Measurements from ENCODE around the gene ANKIB1.
"Not testable (repeated sequence)": the region's sequence is repeated elsewhere in the genome, so short reads cannot be mapped to it uniquely, and the experiment has no call there.

The ANKIB1 gene

DNA sequence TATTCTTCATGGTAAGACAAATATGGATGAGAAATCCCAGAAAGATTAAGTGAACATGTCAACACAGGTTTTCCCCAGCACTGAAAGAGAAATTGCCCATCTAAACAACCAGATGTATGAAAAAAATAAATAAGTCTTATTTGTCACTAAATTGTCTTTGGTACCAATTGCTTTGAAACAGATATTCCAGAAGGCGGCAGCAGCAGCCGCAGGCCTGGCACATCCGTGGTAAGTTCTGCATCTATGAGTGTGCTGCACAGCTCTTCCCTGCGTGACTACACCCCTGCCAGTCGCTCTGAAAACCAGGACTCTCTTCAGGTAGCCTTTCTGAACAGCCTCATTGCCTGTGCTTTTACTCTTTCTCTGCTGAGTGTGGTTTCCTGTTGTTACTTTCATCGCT is 151.8 kb downstream of the ANKIB1 start:
- Mint-ChIP-seq H3K27ac (no peak overlapping the region), H3K27me3 (no peaks in the 10 kb centered on the region), H3K4me1 (peaks cover 2% of the 10 kb centered on the region), H3K4me3 (no peak overlapping the region), H3K36me3 (peaks cover 2% of the 10 kb centered on the region), H3K9me3 (no peaks in the 10 kb centered on the region)

DNA sequence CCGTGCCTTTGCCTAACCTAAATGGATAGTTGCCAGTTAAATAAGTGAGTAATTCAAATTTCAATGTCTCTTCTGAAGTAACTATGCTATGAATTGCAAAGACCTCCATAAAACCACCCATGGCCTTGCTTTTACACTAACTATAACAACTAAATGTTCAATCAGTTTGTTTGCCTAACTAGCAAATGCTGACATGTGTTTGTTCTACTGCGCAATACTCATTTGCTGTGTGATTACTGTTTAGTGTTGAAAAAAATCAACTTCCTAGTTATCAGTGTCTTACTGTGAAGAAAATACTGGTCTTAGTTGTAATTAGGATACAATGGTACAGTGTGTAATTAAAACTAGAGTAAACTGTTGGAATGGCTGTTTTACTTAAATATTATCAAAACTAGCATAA is 154.2 kb downstream of the ANKIB1 start:
- H3K36me3 Mint-ChIP-seq: peaks cover 4% of the 10 kb centered on the region
- H3K4me1 Mint-ChIP-seq: peaks cover 25% of the 10 kb centered on the region
- H3K27ac Mint-ChIP-seq: no peak overlapping the region
- H3K27me3 Mint-ChIP-seq: no peaks in the 10 kb centered on the region
- no peaks in the 10 kb centered on the region for H3K9me3 Mint-ChIP-seq
- no peak overlapping the region for H3K4me3 Mint-ChIP-seq

DNA sequence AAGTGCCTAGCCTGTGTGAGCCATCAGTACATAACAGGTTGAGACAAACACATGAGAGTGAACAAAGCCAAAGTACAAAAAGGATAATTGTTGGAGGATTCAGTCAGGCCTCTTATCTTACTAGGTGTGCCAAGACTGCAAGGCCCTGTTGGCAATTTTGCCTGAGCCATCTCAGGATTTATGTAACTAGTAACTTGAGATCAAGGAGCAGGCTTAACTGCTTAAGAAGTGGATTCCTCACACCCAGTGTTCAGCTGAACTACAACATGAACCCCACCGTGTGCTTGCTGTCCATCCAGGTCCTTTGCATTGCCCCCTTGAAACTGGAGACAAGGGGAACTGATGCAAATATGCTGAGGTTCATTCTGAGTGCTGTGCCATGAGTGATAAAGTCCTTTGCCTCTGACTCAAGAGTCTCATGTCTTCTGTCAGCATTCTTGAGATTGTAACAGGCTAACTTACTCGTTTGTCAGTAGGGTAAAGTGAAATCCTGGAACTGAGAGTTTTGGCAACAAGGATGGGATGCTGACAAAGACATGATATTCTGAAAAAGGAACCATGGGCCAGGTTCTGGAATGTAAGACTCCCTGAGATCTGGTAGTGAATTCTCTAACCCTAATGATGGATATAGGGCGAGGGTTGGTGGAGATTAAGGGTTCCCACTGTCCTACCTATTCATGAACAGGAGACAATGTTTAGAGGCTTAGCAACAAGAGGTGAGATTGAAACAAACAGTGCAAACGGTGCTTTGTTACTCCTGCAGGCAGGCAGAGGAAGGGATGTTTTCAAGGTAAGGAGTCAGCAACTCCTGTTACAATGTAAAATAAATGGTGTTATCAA is 157.4 kb downstream of the ANKIB1 start:
- H3K9me3 Mint-ChIP-seq: no peaks in the 10 kb centered on the region
- peak overlapping the region; percentile 23 for H3K27ac Mint-ChIP-seq
- H3K36me3 Mint-ChIP-seq: peaks cover 4% of the 10 kb centered on the region
- no peak overlapping the region for H3K4me3 Mint-ChIP-seq
- H3K27me3 Mint-ChIP-seq: no peaks in the 10 kb centered on the region
- peaks cover 25% of the 10 kb centered on the region for H3K4me1 Mint-ChIP-seq

DNA sequence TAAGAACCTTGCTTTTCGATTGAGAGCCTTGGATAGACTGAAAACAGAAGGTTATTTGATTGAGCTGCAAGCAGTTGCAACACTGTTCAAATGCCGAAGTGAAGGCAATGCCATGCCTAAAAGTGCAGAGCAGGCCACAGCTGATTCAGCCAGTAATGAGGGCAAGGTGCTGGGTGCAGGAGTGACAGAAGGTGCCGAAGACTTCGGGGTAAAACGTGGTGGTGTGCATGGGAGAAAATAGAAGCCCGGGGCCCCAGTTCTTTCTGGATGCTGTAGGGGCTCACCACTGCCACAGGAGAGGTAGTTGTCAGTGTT is 157.9 kb downstream of the ANKIB1 start:
- Mint-ChIP-seq H3K4me3 (no peak overlapping the region), H3K4me1 (peaks cover 25% of the 10 kb centered on the region), H3K36me3 (peaks cover 1% of the 10 kb centered on the region), H3K27me3 (no peaks in the 10 kb centered on the region), H3K27ac (peak overlapping the region; percentile 66), H3K9me3 (no peaks in the 10 kb centered on the region)

DNA sequence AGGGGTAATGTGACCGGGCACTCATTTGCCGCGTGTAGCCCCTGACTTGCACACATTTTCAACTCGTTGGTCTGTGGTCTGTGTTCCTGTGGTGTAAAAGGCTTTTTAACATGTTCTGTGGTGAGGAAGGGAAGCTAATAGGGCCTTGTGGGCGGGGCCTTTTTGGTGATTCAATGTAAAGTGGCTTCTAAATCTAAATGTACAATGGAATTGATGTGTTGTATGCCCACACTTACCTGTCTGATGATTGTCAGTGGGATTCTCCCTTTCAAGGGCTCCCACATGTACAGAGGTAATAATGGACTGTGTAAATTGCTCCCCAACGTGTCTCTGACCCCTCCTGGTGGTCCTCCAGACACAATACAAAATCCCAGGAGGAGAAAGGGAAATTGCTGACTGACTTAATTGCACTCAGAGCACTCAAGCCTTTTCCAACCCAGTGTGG is 158.4 kb downstream of the ANKIB1 start:
- H3K9me3 Mint-ChIP-seq: no peaks in the 10 kb centered on the region
- H3K4me3 Mint-ChIP-seq: no peak overlapping the region
- H3K27me3 Mint-ChIP-seq: no peaks in the 10 kb centered on the region
- H3K27ac Mint-ChIP-seq: peak overlapping the region; percentile 66
- H3K36me3 Mint-ChIP-seq: peaks cover 1% of the 10 kb centered on the region
- H3K4me1 Mint-ChIP-seq: peaks cover 25% of the 10 kb centered on the region

DNA sequence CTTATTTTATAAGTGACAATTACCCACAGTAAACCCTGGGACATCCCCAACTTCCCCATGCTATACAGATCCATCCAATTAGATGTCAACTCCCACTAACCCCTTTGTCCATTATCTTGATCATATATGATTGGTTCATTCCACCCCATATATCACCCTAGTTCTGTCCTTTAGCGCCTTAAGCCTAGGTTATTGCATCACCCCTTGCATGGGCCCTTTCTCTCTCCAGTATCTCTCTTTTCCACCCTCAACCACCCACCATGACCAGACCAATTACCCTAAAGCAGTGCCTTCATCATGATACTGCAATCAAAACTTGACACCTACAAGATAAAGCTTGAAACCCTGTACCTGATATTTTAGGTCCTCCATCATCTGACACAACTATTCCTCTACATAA is 163.6 kb downstream of the ANKIB1 start:
- Mint-ChIP-seq H3K27me3 (peaks cover 7% of the 10 kb centered on the region), H3K4me1 (peaks cover 6% of the 10 kb centered on the region), H3K36me3 (no peaks in the 10 kb centered on the region), H3K4me3 (no peak overlapping the region), H3K27ac (no peak overlapping the region), H3K9me3 (no peaks in the 10 kb centered on the region)

DNA sequence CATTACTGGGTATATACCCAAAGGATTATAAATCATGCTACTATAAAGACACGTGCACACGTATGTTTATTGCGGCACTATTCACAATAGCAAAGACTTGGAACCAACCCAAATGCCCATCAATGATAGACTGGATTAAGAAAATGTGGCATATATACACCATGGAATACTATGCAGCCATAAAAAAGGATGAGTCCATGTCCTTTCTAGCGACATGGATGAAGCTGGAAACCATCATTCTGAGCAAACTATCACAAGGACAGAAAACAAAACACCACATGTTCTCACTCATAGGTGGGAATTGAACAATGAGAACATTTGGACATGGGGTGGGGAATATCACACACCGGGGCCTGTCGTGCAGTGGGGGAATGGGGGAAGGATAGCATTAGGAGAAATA is 164.4 kb downstream of the ANKIB1 start:
- H3K36me3 Mint-ChIP-seq, H3K4me1 Mint-ChIP-seq, H3K27ac Mint-ChIP-seq, H3K27me3 Mint-ChIP-seq, H3K4me3 Mint-ChIP-seq, H3K9me3 Mint-ChIP-seq: not testable (repeated sequence)

DNA sequence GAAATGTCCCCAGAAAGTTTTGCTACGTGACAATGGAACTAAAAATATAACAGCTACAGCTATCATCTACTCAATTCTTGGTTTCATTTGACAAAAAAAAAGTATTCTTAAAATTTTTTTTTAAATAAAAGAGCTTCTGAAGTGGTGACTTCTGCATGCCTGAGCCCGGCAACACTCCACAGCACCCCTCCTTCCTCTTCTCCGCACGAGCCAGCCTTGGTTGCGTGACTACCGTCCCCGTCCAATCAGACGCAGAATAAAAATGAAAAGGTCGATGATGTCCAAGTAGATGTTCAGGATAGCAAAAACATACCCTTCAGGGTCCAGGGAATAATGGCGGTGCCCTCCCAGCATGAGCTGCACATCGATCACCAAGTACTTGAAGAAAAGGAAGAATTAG is 167.0 kb downstream of the ANKIB1 start:
- H3K27me3 Mint-ChIP-seq: peaks cover 7% of the 10 kb centered on the region
- no peak overlapping the region for H3K4me3 Mint-ChIP-seq
- no peaks in the 10 kb centered on the region for H3K36me3 Mint-ChIP-seq
- no peaks in the 10 kb centered on the region for H3K4me1 Mint-ChIP-seq
- no peaks in the 10 kb centered on the region for H3K9me3 Mint-ChIP-seq
- H3K27ac Mint-ChIP-seq: no peak overlapping the region

DNA sequence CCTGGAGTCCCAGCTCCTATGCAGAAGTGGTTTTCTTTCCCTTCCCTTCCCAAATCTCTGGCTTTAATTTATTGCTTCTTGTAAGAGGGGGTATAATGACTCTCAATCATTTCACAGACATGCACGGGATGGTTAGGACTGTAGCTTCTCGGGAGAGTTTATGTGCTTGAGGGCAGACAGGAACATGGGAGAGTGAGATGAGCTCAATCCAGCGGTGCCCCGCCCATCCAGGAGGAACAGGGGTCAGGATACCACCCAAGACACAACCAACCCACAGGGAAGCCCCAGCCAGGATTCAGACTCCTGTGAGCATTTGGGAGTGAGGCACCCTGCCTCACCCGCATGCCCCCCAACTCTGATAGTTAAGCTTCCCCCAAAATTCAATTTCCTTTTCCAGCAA is 167.8 kb downstream of the ANKIB1 start:
- no peak overlapping the region for H3K27ac Mint-ChIP-seq
- H3K9me3 Mint-ChIP-seq: no peaks in the 10 kb centered on the region
- H3K4me1 Mint-ChIP-seq: no peaks in the 10 kb centered on the region
- no peaks in the 10 kb centered on the region for H3K36me3 Mint-ChIP-seq
- peaks cover 7% of the 10 kb centered on the region for H3K27me3 Mint-ChIP-seq
- H3K4me3 Mint-ChIP-seq: no peak overlapping the region

DNA sequence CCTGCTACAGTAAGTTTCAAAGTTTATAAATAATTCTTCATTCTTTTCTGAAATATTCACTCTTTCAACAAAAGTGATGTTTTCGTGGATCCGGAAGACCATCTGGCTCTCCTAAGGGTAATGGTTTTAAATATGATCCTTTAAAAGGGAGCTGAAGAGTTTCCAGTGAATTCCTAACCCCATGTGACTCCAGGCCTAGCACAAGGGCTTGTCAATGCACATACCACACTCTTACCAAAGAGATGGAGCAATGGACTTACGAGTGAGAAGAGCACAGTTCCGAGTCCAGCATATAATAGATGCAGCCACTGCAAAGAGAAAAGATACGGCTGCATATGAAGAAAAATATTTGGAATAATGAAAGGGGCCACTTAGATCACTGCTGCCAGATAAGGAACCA is 169.5 kb downstream of the ANKIB1 start:
- H3K4me3 Mint-ChIP-seq: no peak overlapping the region
- no peaks in the 10 kb centered on the region for H3K4me1 Mint-ChIP-seq
- H3K36me3 Mint-ChIP-seq: no peaks in the 10 kb centered on the region
- no peaks in the 10 kb centered on the region for H3K9me3 Mint-ChIP-seq
- peaks cover 5% of the 10 kb centered on the region for H3K27me3 Mint-ChIP-seq
- no peak overlapping the region for H3K27ac Mint-ChIP-seq

DNA sequence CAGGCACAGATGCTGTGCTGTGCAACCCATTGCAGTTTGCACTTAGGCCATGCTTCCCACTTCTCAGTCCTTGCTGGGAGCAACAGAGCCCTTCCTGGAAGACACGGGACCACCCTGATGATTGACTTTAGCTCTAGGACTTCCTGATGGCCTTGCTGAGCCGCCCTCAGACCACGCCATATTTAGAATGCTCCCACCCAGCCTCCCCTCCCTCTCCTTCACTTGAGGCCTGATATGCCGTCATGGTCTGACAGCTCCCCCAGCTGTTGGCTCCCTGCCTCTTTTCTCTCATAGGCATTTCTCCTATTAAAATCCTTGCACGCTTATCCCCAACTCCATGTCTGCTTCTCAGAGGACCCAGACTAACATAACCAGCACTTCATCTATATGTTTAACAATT is 172.1 kb downstream of the ANKIB1 start:
- H3K4me3 Mint-ChIP-seq: no peak overlapping the region

DNA sequence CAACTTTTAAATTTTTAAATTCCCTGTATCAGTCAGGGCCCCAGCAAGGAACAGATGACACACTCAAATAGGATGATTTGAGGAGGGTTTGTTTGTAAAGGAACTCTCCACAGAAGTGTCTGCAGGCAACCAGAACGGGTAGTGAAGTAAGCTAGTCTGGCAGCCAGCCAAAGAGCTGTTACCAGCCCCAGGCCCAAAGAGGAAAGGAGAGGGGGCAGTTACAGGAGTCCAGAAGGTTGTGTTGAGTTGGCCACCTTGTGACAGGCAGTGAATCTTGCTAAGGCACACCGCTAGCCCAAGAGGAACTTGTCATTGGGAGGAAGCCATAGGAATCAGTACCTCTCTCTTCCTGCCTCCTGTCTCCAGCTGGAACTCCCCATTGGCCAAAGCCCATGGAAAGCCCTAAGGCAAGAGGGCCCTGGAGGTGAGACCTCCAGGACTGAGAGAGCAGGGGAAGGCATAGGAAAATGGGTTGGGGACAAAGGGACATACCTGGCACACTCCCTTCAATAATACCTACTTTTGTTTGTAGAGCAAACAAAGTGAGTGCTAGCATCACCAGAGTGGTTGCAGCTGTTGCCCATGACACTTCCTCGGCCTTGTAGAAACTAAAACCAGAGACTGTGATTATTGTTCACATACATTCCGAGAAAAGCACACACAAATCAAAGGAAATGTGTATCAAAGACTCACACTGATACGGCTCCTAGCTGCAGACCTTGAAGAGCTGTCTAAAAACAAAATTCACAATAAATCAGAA is 176.1 kb downstream of the ANKIB1 start:
- Mint-ChIP-seq H3K27me3 (peaks cover 12% of the 10 kb centered on the region), H3K4me3 (no peak overlapping the region), H3K36me3 (no peaks in the 10 kb centered on the region), H3K27ac (no peak overlapping the region), H3K4me1 (peaks cover 10% of the 10 kb centered on the region), H3K9me3 (no peaks in the 10 kb centered on the region)

More for the DNA sequence above, 172.1 kb downstream of the ANKIB1 start:
- Mint-ChIP-seq H3K9me3 (no peaks in the 10 kb centered on the region), H3K36me3 (no peaks in the 10 kb centered on the region), H3K27me3 (peaks cover 3% of the 10 kb centered on the region), H3K27ac (no peak overlapping the region), H3K4me1 (no peaks in the 10 kb centered on the region)

DNA sequence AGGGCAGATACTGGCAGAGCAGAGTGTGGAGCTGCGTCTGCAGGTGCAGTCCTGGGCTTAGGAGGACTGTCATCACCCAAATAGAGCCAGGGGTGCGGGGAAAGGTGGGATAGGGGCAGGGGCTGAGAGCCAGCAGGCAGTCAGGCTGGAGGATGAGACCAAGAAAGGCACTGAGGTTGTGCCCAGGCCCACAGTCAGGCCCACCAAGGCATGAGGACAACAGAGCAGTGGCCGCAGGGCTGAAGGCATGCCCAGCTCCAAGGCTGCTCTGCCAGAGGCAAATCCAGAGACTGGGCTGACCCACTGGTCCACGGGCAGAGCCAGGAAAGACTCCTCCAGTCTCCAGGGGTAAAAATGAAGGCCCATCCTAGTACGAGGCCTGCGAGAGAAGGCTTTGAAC is 177.2 kb downstream of the ANKIB1 start:
- Mint-ChIP-seq H3K36me3 (no peaks in the 10 kb centered on the region), H3K4me1 (peaks cover 10% of the 10 kb centered on the region), H3K9me3 (no peaks in the 10 kb centered on the region), H3K27ac (no peak overlapping the region), H3K27me3 (peaks cover 12% of the 10 kb centered on the region), H3K4me3 (no peak overlapping the region)

DNA sequence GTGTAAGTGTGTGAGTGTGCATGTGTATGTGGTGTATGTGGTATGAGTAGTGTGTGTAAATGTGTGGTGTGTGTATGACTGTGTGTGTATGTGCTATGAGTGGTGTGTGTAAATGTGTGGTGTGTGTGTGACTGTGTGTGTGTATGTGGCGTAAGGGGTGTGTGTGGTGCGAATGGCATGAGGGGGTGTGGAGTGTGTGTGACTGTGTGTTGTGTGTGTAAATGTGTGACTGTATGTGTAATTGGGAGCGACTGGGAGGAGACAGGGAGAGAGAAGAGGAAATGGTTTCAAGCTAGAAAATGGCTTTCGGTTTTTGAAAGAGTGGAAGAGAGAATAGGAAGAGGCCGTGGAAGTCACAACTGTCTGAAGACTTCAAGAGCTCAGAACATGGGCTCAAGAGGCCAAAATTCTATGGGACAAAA is 177.9 kb downstream of the ANKIB1 start:
- H3K27me3 Mint-ChIP-seq: peaks cover 12% of the 10 kb centered on the region
- no peaks in the 10 kb centered on the region for H3K9me3 Mint-ChIP-seq
- H3K4me1 Mint-ChIP-seq: peaks cover 10% of the 10 kb centered on the region
- no peaks in the 10 kb centered on the region for H3K36me3 Mint-ChIP-seq
- H3K27ac Mint-ChIP-seq: no peak overlapping the region
- H3K4me3 Mint-ChIP-seq: peak overlapping the region; percentile 20

DNA sequence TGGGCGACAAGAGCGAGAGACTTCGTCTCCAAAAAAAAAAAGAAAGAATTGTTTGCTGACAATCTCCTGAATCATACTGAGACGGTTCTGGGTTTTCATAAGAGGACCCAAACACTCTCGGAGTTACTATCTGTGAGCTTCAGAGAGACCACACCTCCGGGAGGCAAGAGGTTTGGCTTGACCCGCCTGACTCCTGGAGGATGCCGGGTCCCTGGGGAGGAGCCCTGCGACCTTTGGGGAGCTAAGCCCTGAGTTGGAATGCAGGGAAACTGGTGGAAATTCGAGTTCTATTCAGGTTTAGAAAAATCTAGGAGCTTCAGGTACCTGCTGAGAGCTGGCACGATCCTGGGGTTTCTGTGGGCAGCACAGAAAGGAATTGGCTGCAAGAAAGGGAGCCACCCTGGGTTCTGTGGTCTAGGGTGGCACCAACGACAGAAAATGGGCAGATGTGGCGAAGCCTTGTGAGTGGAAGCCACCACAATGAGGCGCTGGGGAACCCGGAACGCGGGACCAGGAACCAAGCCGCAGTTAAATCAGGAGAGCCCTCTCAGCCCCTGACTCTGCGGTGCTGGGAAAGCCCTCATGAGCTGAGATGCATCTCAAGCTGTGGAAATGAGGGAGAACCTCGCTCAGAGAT is 179.7 kb downstream of the ANKIB1 start:
- Mint-ChIP-seq H3K4me3 (peak overlapping the region; percentile 27), H3K36me3 (no peaks in the 10 kb centered on the region), H3K4me1 (peaks cover 10% of the 10 kb centered on the region), H3K27me3 (peaks cover 12% of the 10 kb centered on the region), H3K27ac (no peak overlapping the region), H3K9me3 (no peaks in the 10 kb centered on the region)

DNA sequence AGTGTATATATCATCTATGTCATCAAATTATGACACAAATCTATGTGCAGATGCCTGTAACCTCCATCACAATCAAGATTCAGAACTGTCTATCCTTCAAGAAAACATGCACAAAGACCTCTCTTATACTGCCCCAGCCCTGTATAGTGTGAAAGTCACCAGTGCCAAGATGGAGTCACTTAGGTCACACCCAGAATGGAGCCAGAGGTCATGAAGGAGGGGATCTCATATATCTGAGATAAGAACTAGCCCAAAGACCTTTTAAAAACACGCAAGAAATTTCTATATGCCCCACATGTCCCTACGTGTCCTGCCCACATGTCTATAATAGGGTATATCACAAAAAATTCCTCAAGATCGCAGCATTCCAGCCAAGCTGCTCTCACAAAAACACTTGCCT is 181.4 kb downstream of the ANKIB1 start:
- Mint-ChIP-seq H3K9me3 (no peaks in the 10 kb centered on the region), H3K27ac (no peak overlapping the region), H3K4me3 (no peak overlapping the region), H3K36me3 (no peaks in the 10 kb centered on the region), H3K4me1 (peaks cover 10% of the 10 kb centered on the region), H3K27me3 (peaks cover 12% of the 10 kb centered on the region)

Measured in activated naive CD4-positive, alpha-beta T cell treated with anti-CD3 and anti-CD28 coated beads, Interleukin-2, amount 50 U/mL, for 24 hours (primary cell).